Right lung (tissue), 5 donors: Measurements from ENCODE around the gene CADM2. TPM values are rescaled to one million over a fixed set of nuclear protein-coding genes. Genes with fewer than 3 reads are reported as not detected.
A peak's percentile ranks its signal among the peaks of the same experiment; 100 is the strongest.

ENCODE experiments used
- DNase-seq, 2 donors: peaks; one replicate each; pipeline ENCODE4 v3.0.0-alpha.2; 2013
- polyA plus RNA-seq, 5 donors: library from polyadenylated mRNA; unstranded; fragments of 120-200 nt; gene quantifications; one replicate each; pipeline versions ENCODE4 v1.2.1 to v1.2.3, GENCODE V29; 2013; ENCODE audit warnings: inconsistent platforms in 1 of 5, low replicate concordance in 1 of 5; ENCODE audit not compliant: insufficient read length in 5 of 5, insufficient read depth in 1 of 5

Gene CADM2
- polyA plus RNA-seq, 5 donors: 0.41 to 1.8 (median 1.7) TPM

DNA sequence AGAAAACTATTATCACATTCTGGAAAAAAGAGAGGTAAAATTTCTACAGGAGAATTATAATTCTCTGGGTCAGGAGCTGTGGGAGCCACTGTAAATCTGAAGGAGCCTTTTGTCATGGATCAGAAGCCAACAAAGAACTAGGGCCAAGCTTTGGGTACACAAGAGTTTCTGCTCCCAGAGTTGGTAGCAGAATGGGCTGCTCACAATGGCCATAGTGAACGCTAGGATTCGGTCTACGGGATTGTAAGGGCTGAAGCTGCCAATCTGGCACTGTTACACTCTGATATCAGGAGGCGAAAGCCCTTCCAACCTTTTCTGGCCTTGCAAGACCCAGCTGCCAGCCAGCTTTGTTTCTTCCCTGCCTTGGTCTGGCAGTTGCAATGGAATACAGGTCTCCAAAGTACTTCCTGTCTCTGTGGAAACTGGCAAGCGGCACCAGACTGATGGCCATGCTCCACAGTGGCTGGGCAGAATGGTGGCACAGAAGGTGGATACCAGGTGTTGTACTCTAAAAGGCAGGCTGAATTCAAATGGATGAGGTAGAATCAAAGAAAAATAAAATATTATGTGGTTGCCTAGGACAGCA lies 831.7 kb downstream of the CADM2 start:
- DNase-seq: no peak

DNA sequence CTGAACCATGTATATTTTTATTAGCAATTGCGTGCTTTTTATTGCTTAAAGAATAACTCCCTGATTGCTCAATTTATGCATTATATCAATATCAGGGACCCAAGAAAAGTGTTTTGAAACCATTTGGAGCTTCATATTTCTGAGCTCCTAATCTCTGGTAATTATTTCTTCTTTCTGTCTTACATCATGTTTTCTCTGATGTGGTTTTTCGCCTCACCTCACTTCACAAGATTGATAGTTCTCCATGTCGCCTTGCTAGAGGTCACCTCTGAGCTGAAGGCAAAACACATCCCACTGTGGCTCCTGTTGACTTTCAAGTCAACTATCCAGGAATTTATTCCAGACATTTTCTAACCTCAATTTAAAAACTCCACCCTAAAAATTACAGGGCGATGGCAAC lies 837.4 kb downstream of the CADM2 start:
- no peak for DNase-seq

DNA sequence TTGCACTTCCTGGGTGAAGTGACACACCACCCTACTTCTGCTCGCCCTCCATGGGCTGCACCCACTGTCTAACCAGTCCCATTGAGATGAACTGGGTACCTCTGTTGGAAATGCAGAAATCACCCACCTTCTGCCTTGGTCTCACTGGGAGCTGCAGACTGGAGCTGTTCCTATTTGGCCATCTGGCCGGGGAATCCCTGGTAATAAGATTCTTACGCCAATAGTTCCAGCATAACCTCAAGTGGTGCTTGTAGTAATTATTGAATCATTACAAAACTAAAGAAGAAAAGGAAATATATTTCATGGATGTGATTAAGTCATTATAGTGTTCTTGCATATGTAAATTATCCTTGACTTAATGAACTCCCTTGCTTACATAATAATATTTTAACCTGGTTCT lies 841.9 kb downstream of the CADM2 start:
- no peak for DNase-seq

DNA sequence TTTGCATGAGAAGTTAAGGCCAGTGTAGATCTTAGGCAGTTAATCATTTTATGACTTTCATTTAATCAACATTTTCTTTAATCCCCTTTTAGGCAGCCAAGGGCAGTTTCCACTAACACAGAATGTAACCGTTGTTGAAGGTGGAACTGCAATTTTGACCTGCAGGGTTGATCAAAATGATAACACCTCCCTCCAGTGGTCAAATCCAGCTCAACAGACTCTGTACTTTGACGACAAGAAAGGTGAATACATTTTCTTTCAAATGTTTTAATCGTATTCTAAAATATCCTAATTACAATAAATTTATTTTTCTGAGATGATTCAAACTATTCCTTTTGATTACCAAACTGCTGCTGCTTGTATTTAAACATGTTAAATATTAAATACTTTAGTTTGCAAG lies 843.2 kb downstream of the CADM2 start:
- peak in 1 of 2 donors; percentile 6 for DNase-seq

DNA sequence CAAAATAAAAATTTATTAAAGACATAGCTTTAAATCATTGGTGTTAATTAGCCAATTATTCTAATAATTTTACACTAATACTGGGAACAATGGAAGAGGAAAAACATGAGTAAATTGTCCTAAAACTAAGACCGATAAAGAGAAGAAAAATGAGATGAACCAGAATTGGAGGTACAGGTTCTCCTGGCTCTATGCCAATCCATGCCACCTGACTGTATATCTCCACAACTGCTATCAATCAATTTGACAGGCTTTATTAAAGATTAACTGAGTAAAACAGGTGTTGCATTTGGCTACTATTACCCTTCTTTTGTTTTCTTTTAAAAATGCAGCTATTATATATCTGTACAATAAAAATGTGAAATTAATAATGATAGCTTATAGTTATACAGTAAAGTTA lies 850.0 kb downstream of the CADM2 start:
- no peak for DNase-seq

DNA sequence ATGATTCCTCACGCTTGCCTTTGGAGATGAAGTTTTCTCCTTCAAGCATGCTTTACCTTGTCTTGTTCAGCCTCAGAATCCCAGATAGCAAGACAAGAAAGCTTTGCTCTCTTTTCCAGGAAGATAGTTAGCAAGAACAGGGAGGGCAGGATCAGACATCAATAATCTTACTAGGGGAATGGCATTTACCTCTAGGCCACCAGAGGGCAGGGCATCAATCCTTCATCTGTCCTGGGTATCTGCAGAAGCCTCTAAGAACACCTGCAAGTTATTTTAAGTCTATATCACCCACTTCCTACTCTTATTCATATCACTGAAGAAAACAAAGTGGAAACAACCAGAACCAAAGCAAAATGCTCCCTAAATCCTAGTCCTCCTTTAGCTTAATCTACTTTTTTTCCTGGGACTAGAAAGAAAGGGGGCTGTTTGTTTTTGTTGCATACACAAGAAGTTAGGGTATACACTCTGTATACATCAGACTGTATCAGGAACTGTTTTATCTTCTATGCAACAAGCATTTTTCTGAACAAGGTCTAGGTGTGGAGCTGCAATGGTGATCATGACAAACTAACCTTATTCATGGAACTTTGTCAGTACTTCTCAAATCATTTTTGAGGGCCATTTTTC lies 862.5 kb downstream of the CADM2 start:
- no peak for DNase-seq

DNA sequence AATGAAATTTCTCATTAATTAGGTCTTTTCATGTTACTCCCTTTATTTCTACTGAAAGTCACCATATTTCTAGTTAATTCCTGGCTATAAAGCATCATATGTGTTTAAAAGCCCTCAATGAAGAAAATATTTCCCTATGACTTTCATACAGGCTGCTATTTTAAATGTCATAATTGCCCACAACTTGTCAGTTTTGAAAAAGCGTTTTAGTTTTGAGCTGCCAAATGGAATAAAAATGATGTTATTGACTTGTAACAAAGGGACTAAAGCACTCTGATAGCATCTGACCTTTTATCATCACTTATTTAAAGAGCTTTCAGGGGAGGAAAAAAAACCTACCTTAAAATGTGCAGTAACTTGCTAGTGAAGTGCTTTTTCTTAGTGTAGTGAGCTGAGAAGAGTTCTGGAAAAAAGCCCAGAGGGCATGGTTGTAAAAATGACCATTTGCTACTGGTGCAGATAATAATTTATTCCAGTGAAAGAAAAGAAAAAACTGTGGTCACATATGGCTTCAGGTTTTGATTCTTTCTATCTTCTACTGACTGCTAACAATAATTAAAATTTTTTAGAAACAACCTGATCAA lies 877.2 kb downstream of the CADM2 start:
- DNase-seq: no peak

DNA sequence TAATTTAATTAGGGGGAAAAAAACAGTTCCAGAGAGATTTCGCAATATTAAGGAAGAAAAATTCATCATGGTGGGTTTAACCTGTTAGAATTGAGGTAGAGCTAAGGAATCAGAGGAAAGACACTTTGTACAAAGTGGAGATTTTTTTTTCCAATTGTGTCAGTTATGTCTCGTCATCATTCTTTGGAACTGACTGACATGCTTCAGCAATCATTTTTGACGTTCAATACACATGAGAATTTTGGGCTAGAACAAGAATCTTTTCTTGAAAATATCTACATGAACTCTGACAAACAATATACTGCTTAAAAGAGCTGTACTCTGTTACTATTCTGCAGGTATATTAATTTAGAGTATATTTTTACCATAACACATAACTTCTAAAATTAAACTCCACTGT lies 878.6 kb downstream of the CADM2 start:
- DNase-seq: no peak

DNA sequence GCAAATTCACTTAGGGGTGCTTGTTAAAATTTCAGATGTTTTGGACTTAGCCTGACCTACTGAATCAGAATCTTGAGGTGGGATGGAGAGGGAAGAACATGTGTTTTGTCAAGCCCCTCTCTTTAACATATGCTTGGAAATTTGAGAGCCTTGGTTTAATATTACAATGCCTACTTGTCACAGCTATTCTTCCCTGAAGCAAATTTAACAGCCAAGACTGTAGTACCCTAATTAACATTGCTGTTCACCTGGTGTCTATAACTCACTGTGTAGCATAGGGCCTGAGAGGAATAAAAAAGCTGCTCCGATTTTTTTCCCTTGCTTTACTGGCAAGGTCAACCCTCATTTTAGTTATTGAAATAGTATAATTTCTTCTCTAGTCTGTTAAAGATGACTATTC lies 880.1 kb downstream of the CADM2 start:
- no peak for DNase-seq

DNA sequence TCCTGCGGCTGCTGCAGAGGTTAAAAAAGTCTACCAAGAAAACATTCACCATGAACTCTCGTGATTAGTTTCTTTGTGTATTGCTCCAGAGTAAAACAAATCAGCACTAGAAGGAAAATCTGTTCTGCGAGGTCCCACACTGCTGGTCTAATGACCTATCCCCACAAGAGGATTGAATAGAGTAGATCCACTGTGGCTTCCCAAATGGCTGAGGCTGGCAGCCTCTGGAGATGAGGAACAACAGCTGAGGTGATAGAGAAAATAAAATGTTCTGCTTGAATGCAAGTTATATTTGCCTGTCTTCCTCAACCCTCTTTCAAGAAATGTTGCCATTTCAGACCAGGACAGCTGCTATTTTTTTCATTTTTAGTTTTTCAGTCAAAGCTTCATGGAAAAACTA lies 883.3 kb downstream of the CADM2 start:
- DNase-seq: no peak

DNA sequence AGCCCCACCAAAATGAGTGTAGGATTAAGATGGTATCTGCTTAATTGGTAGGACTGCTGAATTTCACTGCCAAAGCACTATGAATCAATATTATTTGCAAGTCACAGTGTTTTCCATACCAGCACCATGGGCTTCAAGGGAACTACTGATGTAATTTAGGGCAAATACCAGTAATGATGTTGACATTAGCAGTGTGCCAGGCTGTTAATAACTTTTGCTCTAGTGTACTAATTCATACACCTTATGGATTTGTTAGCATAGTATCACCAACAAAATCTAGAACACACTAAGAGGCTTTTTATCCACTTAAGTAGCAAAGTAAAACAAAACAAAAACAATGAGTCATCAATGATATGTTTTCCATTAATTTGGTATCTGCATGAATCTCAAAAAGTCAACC lies 888.2 kb downstream of the CADM2 start:
- no peak for DNase-seq

DNA sequence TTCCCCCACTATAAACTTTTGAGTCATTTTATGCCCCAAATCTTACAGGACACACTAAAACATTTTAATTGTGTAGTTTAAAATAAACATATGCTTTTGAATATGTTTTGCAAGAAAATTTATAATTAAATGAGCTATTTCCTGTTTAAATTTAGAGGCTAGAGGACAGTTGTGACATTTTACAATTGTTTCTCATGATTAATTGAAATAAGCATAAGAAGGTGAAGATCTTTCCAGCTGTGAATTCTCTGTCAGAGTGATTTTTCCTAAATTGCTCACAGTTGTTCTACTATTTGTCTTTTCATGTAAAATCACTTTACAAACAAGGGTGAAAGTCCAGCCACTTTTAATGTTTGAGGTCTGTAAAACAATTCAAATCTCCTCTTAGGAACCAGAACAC lies 892.3 kb downstream of the CADM2 start:
- DNase-seq: no peak

DNA sequence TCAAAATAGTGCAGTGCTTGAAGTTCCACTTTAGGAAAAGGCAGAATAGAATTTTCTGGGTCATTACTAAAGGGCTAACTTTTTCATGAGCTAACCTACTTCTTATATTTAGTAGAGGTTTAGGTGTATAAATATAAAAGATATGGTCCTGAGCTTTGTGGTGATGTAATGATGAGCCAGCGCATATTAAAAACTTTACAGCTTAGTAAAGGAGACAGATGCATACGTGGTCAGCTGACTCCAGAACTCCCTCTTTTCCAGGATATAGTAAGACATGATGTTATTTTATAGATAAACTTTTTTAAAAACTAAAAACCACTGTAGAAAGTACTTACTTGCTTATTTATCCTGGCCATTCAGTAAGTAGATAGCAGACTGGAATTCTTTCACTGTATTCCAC lies 895.0 kb downstream of the CADM2 start:
- no peak for DNase-seq

DNA sequence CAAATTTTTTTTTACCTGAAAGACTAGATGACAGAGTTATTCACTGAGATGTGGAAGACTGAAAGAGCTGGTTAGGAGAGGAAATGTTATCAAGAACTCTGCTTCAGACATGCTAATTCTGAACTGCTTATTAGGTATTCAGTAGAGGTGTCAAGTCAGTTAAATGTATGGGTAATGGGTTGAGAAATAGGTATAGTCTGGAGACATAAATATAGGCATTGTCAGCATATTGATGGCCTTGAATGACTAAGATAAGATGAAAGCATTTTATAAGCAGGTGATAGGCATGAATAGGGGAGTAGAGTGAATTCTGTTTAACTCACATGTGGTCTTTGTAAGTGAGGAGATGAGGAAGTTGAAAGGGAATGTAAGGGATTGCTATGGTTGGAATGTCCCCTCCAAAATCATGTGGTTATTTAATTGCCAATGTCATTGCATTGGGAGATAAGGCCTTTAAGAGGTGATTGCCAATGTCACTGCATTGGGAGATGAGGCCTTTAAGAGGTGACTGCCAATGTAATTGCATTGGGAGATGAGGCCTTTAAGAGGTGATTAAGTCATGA lies 904.2 kb downstream of the CADM2 start:
- DNase-seq: no peak

DNA sequence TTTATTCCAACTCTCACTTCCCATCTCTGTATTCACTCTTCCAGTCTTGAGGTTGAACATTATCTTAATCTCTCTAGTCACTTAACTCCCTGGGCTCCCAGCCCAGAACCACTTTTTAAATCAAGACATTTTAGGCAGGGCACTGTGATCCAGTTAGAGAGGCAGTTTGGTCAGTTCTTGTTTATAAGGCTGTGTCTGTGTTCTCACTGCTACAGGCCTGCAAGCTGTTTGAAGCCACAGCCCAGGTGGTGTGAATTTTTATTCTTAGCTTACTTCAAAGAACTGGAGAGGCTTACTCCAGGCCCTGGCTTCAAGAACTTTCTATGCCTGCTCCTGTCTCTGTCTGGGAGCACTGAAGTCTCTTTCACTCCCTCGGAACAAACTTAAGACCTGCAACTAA lies 906.1 kb downstream of the CADM2 start:
- DNase-seq: peak; percentile 2 to 4

DNA sequence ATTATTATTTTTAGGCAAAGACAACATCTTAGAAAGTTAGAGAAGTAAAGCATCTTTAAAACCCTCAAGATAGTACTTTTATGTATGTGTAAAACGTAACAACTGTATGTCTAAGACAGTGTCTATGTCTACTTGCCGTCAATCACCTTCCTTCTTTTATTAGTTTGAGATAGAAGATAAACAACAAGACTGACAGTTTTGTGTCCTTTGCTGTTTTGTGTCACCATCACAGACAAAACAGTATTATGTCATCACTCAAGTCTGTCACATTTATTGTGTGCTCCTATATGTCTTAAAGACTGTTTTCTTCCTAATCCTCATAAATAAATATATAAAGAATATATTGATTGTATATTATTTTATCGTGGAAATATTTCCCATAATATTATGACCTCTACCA lies 908.3 kb downstream of the CADM2 start:
- no peak for DNase-seq

DNA sequence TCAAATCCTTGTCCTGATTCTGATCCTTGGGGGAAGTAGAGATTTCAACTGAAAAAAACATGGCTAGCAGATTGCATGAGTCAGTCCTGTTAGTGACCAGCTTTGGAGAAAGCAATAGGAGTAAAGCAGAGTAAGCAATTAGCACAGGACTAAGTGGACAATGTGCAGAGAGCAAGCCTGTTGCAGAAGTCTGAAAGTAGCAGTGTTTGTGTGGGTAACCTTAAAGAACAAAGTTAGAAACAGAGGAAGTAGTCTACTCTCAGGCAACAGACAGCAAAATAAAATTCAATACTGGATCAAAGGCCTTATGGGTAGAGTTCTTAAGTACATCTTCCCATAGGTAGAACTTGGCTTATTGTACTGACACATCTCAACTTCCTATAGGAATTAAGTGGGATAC lies 916.8 kb downstream of the CADM2 start:
- DNase-seq: no peak

DNA sequence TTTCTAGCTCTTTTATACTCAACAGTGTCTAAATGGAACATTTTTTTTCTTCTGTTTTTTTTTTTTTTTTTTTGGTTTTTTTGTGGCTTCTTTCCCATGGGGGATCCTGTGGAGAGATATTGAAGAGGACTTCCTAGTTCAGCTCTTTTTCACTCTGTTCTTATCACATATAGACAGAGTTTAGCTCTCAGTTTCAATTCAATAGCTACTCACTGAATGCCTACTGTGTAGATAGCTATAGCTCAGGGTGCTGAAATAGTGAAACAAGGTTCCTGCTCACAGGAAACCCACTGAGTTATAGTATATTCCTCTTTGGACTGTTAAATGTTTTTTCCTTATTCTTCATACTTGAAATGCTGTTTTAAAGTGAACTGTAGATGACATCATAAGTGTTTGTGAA lies 918.8 kb downstream of the CADM2 start:
- DNase-seq: no peak

DNA sequence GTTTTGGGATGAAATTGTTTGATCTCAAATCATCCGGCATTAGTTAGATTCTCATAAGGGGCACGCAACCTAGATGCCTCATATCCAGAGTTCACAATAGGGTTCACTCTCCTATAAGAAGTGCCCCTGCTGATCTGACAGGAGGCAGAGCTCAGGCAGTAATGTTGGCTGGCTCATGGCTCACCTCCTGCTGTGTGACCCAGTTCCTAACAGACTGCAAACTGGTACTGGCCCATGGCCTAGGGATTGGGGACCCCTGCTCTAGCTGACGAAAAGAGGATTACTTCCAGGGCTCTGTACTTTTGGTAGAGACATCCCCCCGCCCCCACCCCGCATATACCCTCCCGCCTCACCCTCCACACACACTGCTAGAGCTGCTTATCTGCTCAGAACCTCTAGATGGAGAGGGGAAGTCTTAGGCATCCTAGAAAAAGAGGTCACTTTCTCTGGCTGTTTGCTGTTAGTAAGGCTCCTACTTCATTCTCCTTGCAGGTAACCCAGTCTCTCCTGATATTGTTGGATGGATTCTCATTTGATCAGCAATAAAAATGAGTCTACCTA lies 923.1 kb downstream of the CADM2 start:
- DNase-seq: no peak

DNA sequence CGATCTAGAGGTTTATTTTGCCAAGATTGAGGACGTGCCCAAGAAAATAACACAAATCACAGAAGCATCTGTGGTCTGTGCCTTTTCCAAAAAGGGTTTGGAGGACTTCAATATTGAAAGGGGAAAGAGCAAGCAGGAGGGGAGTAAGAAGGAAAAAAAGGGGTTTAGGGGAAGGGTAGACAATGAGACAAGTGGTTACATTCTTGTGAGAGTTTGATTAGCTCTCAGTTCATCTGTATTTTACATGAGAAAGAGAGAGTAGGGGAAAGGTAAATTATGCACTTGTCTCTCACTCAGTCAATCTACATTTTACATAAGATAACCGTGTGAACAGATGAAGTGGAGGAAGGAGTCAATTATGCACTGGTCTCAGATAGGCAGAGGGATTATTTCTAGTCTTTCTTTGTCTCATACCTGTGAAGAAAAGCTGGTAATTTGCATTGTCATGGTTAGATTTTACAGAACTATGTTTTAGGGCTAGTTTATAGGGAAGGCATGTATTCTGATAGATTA lies 931.3 kb downstream of the CADM2 start:
- no peak for DNase-seq

DNA sequence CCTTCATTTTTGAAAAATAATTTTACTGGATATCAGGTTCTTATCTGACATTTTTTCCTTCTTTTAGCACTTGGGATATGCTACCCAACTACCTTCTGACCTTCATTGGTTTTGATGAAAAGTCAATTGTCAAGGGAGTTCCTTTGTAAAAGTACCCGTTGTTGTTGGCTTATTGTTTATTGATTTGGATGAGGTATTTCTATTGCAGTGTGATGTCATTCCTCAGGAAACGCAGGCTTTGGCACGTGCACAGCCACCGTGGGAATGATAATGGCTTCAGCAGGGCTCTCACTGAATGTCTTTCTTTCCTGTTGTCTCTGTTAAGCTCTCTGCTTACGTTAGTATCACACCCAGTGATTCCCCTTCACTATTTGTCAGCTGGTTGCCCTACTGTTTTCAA lies 944.6 kb downstream of the CADM2 start:
- DNase-seq: no peak

DNA sequence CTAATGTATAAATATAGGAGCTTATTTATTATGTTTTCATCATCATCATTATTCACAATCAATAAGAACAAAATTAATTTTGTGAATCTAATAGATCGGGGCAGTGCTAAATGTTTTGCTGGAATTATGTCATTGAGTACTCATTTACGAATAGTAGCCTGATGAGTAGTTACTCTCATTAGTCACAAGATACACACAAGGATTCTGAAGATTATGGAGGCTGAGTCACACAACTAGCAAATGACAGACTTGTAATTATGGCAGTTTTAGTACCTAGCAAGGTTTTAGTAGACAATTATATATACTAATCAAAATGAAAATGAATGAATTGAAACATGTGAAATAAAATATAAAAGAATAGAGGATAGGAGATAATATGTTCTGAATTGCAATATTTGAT lies 954.2 kb downstream of the CADM2 start:
- DNase-seq: no peak

DNA sequence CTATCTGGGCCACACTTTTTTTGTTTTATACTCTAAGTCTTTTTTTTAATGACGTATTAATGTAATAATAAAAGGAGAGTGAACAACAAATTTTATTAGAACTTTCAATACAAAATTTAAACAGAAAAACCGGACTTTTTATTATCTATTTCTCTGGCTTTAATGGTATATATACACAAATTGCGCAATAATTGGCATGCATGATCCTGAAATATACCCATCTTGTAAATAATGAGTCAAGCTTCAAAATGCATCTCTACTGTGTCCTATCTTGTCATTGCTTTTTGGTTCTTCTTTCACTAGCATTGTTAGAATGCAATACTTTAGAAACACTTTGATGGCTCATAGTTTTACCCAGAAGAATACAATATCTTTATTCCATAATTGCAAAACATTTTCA lies 963.6 kb downstream of the CADM2 start:
- DNase-seq: no peak
